ENCODE measurements around the gene SLC45A2.
A peak's percentile ranks its signal among the peaks of the same experiment; 100 is the strongest.
"Not testable (repeated sequence)": the region's sequence is repeated elsewhere in the genome, so short reads cannot be mapped to it uniquely, and the experiment has no call there.

The SLC45A2 gene

GRCh38 chr5:33969572-33970452, 14.7 kb downstream of the SLC45A2 start:
- DNase-seq (ENCODE audit: low read depth): no peak
- peak; percentile 92 for TF ChIP-seq CTCF (conservative IDR thresholded peaks at IDR 0.05; ENCODE audit: low read depth, low read length)
- no peak overlapping the region for H3K4me3 ChIP-seq (ENCODE audit: low read length)

DNA sequence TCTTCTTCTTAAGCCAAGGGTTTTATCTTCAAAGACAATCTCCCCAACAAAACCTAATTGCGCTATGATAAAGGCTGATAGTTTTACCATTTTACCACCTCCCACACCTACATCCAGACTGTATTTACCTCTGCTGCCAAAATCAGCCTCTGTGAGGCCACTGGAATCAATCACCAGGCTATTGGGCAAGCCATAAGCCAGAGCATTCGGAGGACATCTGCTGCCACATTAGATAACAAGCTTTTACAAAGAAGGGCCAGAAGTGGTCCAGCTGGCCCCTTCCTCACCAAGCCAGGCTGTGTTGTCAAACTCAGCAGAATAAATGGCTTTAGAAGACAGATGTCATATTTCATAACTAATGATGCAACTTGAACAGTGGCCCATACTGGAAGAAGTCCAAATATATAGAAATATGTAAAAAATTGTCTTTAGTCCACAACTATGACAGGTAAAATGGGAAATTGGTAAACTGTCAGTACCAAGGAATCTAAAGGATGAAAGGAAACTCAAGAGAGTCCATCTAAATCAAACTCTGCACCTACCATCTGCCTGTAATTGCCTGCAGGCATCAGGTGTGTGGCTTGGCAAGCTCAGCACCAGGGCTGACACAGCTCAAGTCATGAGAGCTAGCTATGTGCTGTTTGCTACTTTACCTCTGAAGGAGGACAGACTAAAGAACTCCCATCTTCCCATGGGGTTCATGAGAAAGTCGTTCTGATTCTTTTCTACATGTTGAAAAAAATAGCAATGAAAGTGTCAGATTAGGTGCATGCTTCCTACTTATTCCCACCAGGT, 16.1 kb downstream of the SLC45A2 start:
- no peak for DNase-seq (ENCODE audit: low read depth)
- TF ChIP-seq CTCF (conservative IDR thresholded peaks at IDR 0.05; ENCODE audit: low read depth, low read length): no peak
- H3K4me3 ChIP-seq (ENCODE audit: low read length): no peak overlapping the region

- H3K4me3 ChIP-seq (ENCODE audit: low read length): no peak overlapping the region
- TF ChIP-seq CTCF (conservative IDR thresholded peaks at IDR 0.05; ENCODE audit: low read depth, low read length): no peak
- DNase-seq (ENCODE audit: low read depth): no peak
Measured at GRCh38 chr5:33966805-33967204, 17.7 kb downstream of the SLC45A2 start.

- TF ChIP-seq CTCF (conservative IDR thresholded peaks at IDR 0.05; ENCODE audit: low read depth, low read length): no peak
- H3K4me3 ChIP-seq (ENCODE audit: low read length): no peak overlapping the region
- DNase-seq (ENCODE audit: low read depth): no peak
Measured at GRCh38 chr5:33964132-33964700, 20.3 kb downstream of the SLC45A2 start.

GRCh38 chr5:33958176-33958575, 26.3 kb downstream of the SLC45A2 start:
- no peak for TF ChIP-seq CTCF (conservative IDR thresholded peaks at IDR 0.05; ENCODE audit: low read depth, low read length)
- no peak for DNase-seq (ENCODE audit: low read depth)
- no peak overlapping the region for H3K4me3 ChIP-seq (ENCODE audit: low read length)

DNA sequence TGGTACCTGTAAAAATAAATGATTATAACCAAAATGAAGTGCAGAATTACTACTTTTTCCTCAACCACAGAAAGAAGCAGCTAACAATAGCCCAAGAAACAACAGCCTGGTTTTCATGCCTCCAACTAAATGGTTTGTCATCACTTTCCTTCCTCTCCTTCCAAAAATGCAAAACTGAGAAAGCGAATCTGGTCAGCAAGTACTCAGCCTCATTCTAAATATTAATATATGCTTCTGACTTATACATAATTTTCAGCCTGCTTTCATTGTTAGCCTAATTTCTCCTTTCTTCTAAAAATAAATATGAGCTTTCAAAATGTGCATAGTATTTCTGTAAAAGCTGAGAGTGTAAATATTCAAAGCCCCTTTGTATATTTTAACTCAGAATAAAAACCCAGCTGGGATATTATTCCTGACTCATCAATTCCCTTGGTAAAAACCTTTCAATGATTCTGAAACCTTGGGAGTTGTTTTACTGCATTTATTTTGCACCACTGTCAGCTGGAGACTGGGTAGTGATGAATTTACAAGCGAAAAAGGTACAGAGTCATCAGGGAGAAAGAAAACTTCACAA, 26.8 kb downstream of the SLC45A2 start:
- H3K4me3 ChIP-seq (ENCODE audit: low read length): no peak overlapping the region
- no peak for TF ChIP-seq CTCF (conservative IDR thresholded peaks at IDR 0.05; ENCODE audit: low read depth, low read length)
- no peak for DNase-seq (ENCODE audit: low read depth)

DNA sequence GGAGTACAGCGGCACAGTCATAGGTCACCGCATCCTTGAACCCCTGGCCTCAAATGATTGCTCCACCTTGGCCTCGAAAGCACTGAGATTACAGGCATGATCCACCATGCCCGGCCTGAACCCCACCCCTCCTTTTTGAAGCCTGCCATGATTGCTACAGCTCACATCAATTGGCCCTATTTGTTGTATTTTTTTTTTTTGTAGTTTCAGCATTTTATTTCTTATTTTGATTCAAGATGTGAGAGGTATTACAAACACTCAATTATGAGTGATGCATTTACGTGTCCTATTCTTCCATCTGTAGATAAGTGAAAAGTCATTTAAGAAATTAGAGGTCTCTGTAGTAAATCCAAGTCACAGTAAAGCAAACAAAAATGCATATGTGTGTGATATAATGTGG, 32.3 kb downstream of the SLC45A2 start:
- not testable (repeated sequence) for DNase-seq (ENCODE audit: low read depth)

More for the DNA sequence above, 32.3 kb downstream of the SLC45A2 start:
- not testable (repeated sequence) for H3K4me3 ChIP-seq (ENCODE audit: low read length)
